ENCODE data around the gene HIVEP3. TPM values are rescaled to one million over a fixed set of nuclear protein-coding genes. Genes with fewer than 3 reads are reported as not detected.

Gene HIVEP3
- total RNA-seq, 2 donors from 2014 or later = 13.3 to 25.0 TPM

DNA sequence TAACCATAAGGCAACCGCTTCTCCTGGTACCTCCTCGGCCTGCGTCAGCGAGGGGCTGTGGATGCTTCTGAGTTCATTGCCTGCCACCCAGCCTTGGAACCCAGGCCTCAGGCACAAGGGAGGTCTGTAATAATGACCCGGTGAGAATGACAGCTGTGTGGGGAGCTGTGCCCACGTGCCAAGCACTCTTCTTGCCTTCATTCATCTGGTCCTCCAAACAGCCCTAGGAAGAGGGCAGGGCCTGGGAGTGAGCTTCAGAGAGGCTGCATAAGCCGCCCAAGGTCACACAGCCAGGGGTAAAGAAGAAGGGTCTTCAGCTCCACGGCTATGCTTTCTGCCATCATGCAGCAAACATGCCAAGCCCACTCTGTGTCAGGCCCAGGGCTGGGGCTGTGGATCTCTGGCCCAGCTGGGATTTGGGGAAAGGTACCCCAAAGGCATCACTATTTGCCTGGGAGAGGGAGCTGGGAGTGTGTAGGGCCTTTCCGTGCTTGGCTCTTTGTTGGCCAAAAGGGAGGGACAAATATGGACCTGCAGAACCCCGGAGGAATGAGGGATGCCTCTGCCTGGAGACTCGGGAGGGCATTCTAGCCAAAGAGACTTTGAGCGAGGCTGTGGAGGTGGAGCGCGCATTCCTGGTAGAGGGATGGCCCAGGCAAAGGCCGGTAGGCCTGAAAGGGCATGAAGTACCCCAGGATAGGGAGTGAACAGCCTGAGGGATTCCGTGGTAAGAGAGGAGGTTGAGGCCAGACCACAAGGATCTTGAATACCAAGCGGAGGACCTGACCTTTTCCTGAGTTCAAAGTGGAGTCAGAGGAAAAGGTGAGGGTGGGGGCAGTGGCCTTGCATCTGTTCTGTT, 424.1 kb downstream of the HIVEP3 start:
- H3K36me3 Mint-ChIP-seq = no peaks in the 10 kb centered on the region

DNA sequence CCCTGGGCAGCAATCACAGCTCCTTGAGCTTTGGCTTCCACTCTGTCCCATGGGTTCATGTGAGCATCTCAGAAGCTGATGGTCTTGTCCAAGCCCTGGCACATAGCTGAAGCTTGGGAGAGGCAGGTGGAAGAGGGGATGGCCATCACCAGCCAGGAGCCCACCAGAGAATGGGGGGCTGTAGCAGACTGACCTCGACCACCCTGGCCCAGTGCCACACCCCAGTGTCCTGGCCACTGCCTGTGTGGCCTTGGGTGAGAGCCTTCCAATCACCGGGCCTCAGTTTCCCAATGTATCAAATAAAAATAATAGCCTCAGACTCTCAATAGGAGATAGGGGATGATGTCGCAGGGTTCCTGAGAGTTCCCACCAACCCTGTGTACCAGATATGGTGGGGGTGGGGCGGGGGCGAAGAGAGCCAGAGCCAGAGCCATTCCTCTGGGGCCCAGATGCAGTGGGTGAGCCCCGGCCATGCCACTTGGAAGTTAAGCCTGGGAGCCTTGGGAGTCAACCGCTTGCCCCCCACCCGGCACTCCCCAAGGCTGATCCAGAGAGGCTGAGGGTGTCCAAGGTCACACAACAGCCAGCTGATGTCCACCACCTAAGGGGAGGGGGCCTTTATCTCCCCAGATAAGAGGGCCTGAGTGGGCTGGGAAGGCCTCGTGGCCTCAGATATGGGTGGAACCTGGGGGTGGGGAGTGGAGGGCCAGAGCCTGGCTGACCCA, 424.9 kb downstream of the HIVEP3 start:
- no peak overlapping the region for H3K27ac Mint-ChIP-seq
- peaks cover 0 to 4% of the 10 kb centered on the region in 2 donors for H3K9me3 Mint-ChIP-seq
- no peaks in the 10 kb centered on the region for H3K36me3 Mint-ChIP-seq
- DNase-seq (ENCODE audit: low spot score in 2 of 2) (no peak), ATAC-seq (no peak)

More for the DNA sequence above, 424.1 kb downstream of the HIVEP3 start:
- no peak for ATAC-seq
- no peak for DNase-seq (ENCODE audit: low spot score in 2 of 2)
- no peak overlapping the region for H3K27ac Mint-ChIP-seq
- H3K9me3 Mint-ChIP-seq = peaks cover 0 to 4% of the 10 kb centered on the region in 2 donors

DNA sequence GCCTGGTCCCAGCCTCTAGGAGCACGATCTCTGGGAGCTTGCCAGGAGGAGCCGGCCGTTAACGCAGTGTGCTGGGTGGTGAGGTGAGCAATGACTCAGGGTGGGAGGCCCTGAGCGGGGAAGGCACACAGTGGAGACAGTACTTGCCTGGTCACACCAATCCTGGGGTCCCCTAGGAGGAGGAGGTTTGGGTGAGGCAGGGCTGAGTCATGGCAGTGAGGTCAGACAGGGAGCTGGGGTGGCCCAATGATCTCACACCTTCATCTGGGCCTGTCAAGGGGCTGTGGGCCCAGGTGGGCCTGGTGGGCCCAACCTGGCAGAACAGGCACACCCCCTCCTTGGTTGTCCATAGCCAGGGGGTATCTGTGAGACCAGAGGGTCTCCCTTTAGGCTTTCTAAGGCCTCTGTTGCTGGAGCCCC, 425.6 kb downstream of the HIVEP3 start:
- no peak overlapping the region for H3K27ac Mint-ChIP-seq
- DNase-seq (ENCODE audit: low spot score in 2 of 2) = no peak
- H3K9me3 Mint-ChIP-seq = peaks cover 0 to 4% of the 10 kb centered on the region in 2 donors
- peak; percentile 35 to 50 for ATAC-seq
- H3K36me3 Mint-ChIP-seq = no peaks in the 10 kb centered on the region

DNA sequence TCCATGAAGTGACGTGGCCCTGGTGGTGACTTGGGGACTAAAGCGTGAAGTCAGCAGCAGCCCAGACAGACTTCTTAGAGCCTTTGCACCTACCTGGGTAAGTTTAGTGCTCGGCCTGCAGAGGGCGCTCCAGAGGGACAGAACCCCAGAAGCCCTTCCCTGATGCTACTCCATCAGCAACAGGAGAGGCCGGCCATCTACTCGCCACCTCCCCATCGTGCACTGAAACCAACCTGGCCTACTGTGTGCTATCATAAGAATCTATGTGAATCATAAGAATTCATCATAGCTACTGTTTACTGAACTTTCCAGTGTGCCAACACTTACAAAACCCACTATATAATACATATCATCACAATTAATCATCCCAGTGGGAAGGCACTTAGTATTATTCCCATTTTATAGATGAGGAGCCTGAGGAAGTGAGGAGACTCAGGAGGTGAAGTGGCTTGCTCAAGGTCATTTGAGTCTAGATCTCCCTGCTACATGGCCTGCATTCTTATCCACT, 426.3 kb downstream of the HIVEP3 start:
- DNase-seq (ENCODE audit: low spot score in 2 of 2) = peak in 1 of 2 donors; percentile 68
- peaks cover 0 to 4% of the 10 kb centered on the region in 2 donors for H3K9me3 Mint-ChIP-seq
- no peak overlapping the region for H3K27ac Mint-ChIP-seq
- peak in 1 of 2 donors; percentile 25 for ATAC-seq
- H3K36me3 Mint-ChIP-seq = no peaks in the 10 kb centered on the region

DNA sequence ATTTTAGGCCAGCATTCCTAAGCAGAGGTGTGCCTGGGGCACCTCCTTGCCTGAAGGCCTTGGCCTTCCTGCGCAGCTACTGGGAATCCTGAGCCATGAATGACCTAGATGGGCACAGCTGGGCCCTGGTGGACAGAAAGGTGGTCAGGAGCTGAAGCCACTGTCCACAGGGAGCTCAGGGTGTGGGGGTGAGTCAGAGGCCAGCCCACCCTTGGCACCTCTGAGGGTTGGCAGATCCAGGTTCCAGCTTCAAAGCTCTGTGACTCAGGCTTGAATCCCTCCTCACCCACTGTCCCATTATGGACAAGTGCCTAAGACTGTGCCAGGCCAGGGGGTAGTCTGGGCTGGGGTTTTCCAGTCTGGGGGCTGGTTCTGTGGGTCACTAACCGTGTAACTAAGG, 427.8 kb downstream of the HIVEP3 start:
- H3K9me3 Mint-ChIP-seq = peaks cover 0 to 4% of the 10 kb centered on the region in 2 donors
- no peak overlapping the region for H3K27ac Mint-ChIP-seq
- DNase-seq (ENCODE audit: low spot score in 2 of 2) = no peak
- no peak for ATAC-seq
- H3K36me3 Mint-ChIP-seq = no peaks in the 10 kb centered on the region

DNA sequence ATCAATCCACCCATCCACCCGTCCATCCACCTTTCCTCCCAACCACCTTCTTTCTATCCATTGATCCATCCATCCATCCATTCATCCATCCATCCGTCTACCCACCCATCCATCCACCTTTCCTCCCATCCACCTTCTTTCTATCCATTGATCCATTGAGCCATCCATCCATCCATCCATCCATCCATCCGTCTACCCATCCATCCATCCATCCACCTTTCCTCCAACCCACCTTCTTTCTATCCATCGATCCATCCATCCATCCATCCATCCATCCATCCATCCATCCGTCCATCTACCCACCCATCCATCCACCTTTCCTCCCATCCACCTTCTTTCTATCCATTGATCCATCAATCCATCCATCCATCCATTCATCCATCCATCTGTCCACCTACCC, 429.2 kb downstream of the HIVEP3 start:
- H3K36me3 Mint-ChIP-seq = no peaks in the 10 kb centered on the region
- DNase-seq (ENCODE audit: low spot score in 2 of 2) (no peak), ATAC-seq (no peak)
- peaks cover 0 to 4% of the 10 kb centered on the region in 2 donors for H3K9me3 Mint-ChIP-seq
- H3K27ac Mint-ChIP-seq = no peak overlapping the region

DNA sequence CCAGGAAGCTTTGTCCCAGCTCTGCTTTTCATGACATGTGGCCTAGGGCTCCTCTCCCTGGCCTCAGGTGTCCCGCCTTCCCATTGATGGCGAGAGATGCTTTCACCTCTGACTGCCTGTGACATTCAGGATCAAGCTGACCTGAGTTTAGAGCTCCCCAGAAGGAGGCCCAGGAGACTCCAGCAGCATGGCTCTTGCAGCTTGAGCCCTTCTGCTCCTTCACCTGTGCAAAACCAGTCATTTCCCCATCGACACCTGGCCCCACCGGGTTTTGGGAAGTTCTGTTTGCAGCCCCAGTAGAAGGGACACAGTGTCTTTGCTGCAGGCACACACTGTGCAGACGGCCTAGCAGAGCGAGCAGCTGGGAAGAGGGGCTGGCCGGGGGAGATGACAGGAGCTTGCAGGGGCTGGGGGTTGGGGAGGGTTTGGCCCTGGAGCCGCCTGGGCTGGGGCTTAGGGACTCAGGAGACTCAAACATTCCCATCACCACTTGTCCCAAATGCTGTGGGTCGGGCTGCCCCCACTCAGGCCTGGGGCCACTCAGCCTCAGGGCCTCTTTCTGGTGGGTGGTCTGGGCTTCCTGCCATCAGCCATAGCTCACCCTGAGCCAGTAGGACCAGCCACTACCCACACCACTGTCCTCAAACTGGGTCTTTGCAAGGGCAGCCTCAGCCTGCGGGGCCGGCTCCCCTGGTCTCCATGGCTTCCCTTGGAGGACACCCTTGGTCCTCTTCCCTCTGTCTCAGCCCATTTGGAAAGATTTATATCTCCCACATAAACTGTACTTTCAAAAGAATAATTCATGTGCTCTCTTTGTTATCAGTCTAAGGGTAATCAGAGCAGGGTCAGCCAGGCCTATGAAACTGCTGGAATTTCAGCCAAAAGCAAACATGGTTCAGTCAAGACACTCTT, 430.4 kb downstream of the HIVEP3 start:
- H3K27ac Mint-ChIP-seq = no peak overlapping the region
- DNase-seq (ENCODE audit: low spot score in 2 of 2) (no peak), ATAC-seq (no peak)
- H3K36me3 Mint-ChIP-seq = no peaks in the 10 kb centered on the region
- peaks cover 0 to 4% of the 10 kb centered on the region in 2 donors for H3K9me3 Mint-ChIP-seq

DNA sequence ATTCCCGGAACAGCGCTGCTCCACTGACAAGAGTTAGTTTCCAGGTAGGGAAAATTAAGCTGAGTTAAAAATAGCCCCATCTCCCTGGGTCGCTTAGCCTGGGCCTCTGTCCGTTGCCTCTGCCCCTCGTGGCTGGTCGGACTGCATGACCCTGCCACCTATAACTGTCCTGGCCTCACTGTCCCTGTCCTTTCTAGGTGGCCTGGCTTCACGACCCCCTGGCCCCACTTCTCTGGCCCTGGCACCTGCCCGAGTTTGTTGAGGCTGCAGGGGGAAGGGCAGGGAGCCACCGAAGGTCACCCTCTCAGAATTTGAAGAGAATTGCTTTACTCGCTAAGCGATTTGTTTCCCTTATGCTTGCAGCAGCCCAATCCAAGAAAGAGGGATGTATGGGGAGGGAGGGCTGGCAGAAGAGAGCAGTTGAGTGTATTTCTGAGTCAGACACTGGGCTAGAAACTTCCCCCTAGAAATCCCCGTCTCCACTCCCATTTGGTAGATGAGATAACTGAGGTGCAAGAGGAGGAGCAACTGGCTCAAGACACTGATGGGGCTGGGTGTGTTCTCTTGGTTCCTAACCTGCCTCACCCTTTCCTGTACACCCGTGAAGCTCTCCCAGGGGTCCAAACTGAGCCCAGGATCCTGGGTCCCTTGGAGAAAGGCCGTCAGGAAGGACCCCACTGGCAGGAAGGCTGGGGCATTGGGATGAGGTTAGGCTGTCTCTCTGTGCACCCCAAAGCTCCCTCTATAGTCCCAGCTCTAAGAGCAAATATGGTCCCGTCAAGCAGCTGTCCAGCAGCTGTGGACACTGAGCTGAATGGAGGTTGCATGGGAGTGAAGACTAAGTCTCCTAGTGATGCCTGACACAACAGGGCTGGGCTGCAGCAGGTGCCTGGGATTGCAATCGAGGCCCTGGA, 431.3 kb downstream of the HIVEP3 start:
- ATAC-seq = peak; percentile 40 to 58
- DNase-seq (ENCODE audit: low spot score in 2 of 2) = no peak
- peaks cover 0 to 4% of the 10 kb centered on the region in 2 donors for H3K9me3 Mint-ChIP-seq
- no peaks in the 10 kb centered on the region for H3K36me3 Mint-ChIP-seq
- H3K27ac Mint-ChIP-seq = no peak overlapping the region

DNA sequence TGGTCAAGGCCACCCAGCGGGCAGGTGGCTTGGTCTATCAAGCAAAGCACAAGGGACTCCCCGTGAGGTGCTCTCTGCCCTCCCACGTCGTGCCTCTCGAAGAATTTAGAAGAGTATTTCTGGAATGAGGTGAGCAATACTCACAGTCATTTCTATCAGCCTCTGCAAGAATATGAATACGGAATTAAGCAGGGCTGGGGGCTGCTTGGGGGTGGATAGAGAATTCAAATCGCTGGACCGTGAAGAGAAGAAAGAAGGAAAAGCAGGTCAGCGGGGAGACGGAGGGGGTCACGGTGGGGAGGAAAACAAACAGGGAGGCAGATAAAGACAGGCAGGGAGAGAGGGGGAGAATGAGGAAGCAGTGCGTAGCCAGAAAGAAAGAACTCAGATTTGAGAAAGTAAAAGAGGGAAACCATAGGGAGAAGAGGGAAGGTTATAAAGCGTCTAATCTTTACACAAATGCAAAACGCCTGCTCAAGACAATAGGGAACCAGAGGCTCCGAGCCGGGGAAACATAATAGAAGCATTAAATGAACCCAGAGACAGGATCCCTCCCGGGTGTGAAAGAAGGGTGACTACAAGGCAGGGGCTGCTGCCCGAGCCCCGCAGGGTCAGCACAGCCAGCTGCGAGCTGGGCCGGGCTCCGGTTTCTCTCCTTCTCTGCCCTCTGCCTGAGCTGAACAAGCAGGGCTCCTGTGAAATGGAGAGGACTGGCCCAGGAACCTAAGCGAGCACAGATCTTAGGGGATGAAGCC, 432.2 kb downstream of the HIVEP3 start:
- DNase-seq (ENCODE audit: low spot score in 2 of 2) (no peak), ATAC-seq (peak in 1 of 2 donors; percentile 24)
- peaks cover 0 to 4% of the 10 kb centered on the region in 2 donors for H3K9me3 Mint-ChIP-seq
- H3K36me3 Mint-ChIP-seq = no peaks in the 10 kb centered on the region
- no peak overlapping the region for H3K27ac Mint-ChIP-seq

DNA sequence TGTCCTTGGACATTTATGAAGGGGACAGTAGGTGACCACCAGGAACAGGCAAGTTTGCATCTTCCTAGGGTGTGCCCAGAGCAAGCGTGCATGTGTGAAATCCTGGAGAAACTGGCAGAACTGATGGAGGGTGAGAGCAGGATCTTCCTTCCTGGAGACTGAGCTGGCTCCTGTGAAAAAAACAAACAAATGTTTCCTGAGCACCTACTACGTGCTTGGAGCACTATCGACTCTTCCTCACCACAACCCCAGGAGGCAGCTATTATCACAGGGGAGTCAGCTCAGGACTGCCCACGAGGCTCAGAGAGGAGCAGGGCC, 432.7 kb downstream of the HIVEP3 start:
- Mint-ChIP-seq H3K36me3 (no peaks in the 10 kb centered on the region), H3K27ac (no peak overlapping the region), H3K9me3 (peaks cover 0 to 4% of the 10 kb centered on the region in 2 donors)
- no peak for DNase-seq (ENCODE audit: low spot score in 2 of 2)
- ATAC-seq = no peak

DNA sequence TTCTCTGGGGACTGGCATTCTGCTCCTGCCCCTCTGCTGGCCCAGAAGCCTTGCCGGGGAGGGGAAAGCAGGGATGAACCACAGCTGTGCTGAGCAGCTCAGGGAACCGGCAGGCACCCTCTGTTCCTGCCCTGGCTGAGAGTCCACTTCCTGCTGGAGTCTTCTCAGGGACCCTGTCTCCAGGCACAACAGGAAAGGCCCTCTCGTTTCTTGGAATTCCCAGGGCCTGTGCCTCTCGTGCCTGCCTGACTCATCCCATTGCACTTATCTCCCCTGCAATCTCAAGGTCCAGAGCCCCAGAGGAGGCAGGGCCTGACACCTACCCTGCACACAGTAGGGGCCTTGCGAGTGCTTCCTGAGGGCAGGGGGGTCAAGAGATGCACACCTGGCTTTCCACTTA, 433.1 kb downstream of the HIVEP3 start:
- Mint-ChIP-seq H3K27ac (no peak overlapping the region), H3K9me3 (peaks cover 0 to 4% of the 10 kb centered on the region in 2 donors)
- ATAC-seq = no peak

DNA sequence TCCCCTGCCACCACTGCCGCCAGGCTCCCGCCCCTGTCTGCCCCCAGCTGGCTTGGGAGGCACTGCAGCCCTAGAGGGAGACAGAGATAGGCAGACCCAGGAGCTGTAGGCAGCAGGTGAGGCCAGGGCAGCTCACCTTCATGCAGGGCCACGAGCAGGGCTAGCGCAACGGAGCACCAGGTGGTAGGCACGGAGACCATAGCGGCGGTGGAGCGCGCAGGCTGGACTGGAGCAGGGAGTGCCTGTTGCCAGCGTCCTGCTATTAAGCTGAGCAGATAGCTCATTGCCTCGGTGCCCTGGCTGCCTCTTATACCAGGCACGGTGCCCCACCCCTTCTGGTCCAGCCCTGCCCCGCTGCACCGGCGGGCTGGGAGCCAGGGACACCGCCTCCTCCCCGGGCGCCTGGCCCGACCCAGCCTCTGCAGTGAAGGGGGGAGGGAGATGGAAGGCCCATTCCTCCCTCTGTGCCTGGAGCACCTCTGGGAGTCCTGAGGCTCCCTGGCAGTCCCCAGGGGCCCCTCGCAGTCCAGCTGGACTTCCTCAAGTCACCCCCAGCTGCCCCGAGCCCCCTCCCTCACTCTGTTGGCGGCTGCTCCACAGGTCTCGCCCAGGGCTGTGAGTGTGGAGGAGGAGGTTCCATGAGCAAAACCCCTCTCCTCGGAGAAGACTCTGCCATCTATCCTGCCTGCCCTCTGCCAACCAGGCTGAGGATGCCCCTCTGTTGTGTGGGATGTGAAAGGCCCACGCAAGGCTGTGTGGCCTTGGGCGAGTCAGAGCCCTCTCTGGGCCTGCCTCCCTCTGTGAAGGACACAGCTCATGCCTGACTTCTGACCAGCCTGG, 434.1 kb downstream of the HIVEP3 start, which contains the start of gene EDN2:
Gene EDN2 (minus strand): TSS at position 282 of the 840 bp plus-strand sequence. CDS start 82 bp downstream, at position 200.
- no peaks in the 10 kb centered on the region for H3K9me3 Mint-ChIP-seq
- no peaks in the 10 kb centered on the region for H3K36me3 Mint-ChIP-seq
- H3K27ac Mint-ChIP-seq = no peak within 1 kb of the TSS
- ATAC-seq (no peak), DNase-seq (ENCODE audit: low spot score in 2 of 2) (no peak)

More for the DNA sequence above, 433.1 kb downstream of the HIVEP3 start:
- DNase-seq (ENCODE audit: low spot score in 2 of 2) = no peak
- no peaks in the 10 kb centered on the region for H3K36me3 Mint-ChIP-seq

DNA sequence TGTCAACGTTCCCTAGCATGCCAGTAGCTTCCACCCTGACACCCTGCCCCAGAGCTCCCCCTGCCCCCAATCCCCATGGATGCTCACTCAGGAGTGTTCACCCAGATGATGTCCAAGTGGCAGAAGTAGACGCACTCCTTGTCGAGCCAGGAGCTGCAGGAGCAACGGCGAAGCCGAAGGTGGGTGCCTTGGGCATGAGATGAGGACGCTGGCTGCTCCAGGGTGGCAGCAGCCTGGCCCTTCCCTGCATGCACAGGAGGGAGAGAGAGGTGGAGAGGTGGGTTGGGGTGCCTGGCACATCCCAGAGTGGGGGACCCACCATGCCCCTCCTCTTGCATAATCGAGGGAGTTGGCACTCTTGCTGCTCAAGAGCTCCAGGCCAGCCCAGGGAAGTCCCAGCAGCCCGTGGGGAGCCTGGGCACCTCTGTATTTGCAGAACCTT, 434.7 kb downstream of the HIVEP3 start:
- no peak for DNase-seq (ENCODE audit: low spot score in 2 of 2)
- no peak for ATAC-seq
- Mint-ChIP-seq H3K9me3 (no peaks in the 10 kb centered on the region), H3K36me3 (no peaks in the 10 kb centered on the region), H3K27ac (no peak overlapping the region)
